GM12878 (cell line): Measurements from ENCODE around the gene RUNX3. TPM values are rescaled to one million over a fixed set of nuclear protein-coding genes. Genes with fewer than 3 reads are reported as not detected.

Experiments used
- BRCA1 ChIP-seq: IDR thresholded peaks from 2 replicates; pipeline ENCODE4 v1.6.1; 2011; ENCODE audit warnings: low read depth, low read length, improper control_type of control experiment
- CTCF ChIP-seq, 3 experiments: IDR thresholded peaks in 2 of 3; conservative IDR thresholded peaks in 1 of 3; 2 replicates each; pipeline ENCODE4 v1.5.1; 2011; ENCODE audit warnings: low read depth in 3 of 3, low read length in 3 of 3, mild to moderate bottlenecking in 3 of 3, control low read depth in 2 of 3, moderate library complexity in 2 of 3, inconsistent platforms in 1 of 3, mixed read lengths in 1 of 3; ENCODE audit not compliant: control insufficient read depth in 2 of 3, insufficient read depth in 1 of 3; ENCODE audit errors: extremely low read depth in 1 of 3
- E2F8 ChIP-seq: fragments of 450-650 bp; IDR thresholded peaks from 2 replicates; pipeline ENCODE4 v1.6.1; 2018; ENCODE audit warnings: mild to moderate bottlenecking, low read depth, moderate library complexity; ENCODE audit not compliant: partially characterized antibody
- EGR1 ChIP-seq, 2 experiments: IDR thresholded peaks; 1 replicate in 1 of 2; 2 replicates in 1 of 2; pipeline ENCODE4 v1.6.1; 2011 to 2012; ENCODE audit warnings: low read depth in 2 of 2, low read length in 2 of 2, borderline replicate concordance in 1 of 2, mild to moderate bottlenecking in 1 of 2, moderate library complexity in 1 of 2
- HDAC6 ChIP-seq: fragments of 200-600 bp; sonication (generic); IDR thresholded peaks from one replicate; pipeline ENCODE4 v1.8.0; 2017; ENCODE audit warnings: antibody characterized with exemption; ENCODE audit not compliant: unreplicated experiment
- IKZF1 ChIP-seq: fragments of 450-650 bp; conservative IDR thresholded peaks from 2 replicates; pipeline ENCODE4 v1.6.1; 2017; ENCODE audit warnings: antibody characterized with exemption, mild to moderate bottlenecking
- MEF2A ChIP-seq: IDR thresholded peaks from 2 replicates; pipeline ENCODE4 v1.6.1; 2011; ENCODE audit warnings: low read depth, mild to moderate bottlenecking, low read length, moderate library complexity; ENCODE audit not compliant: insufficient read depth
- MTA2 ChIP-seq: fragments of 450-650 bp; IDR thresholded peaks from 2 replicates; pipeline ENCODE4 v1.6.1; 2016; ENCODE audit warnings: low read depth, mild to moderate bottlenecking, moderate library complexity
- MTA3 ChIP-seq: IDR thresholded peaks from 2 replicates; pipeline ENCODE4 v1.6.1; 2012; ENCODE audit warnings: low read length, inconsistent platforms, borderline replicate concordance
- PAX5 ChIP-seq: IDR thresholded peaks from 2 replicates; pipeline ENCODE4 v1.6.1; 2011; ENCODE audit warnings: low read depth, low read length, borderline replicate concordance
- POLR2AphosphoS5 ChIP-seq: IDR thresholded peaks from 2 replicates; pipeline ENCODE4 v1.6.1; 2011; ENCODE audit warnings: mild to moderate bottlenecking, low read length, inconsistent platforms
- POU2F2 ChIP-seq: IDR thresholded peaks from 3 replicates; pipeline ENCODE4 v1.6.1; 2011; ENCODE audit warnings: low read depth, mild to moderate bottlenecking, low read length, borderline replicate concordance
- REST ChIP-seq: IDR thresholded peaks from 2 replicates; pipeline ENCODE4 v1.6.1; 2012; ENCODE audit warnings: mild to moderate bottlenecking, low read depth, low read length
- RFX5 ChIP-seq: IDR thresholded peaks from 2 replicates; pipeline ENCODE4 v1.6.1; 2011; ENCODE audit warnings: low read depth, low read length, improper control_type of control experiment
- SMC3 ChIP-seq: IDR thresholded peaks from 2 replicates; pipeline ENCODE4 v1.6.1; 2011; ENCODE audit warnings: low read length, improper control_type of control experiment, borderline replicate concordance
- ZNF687 ChIP-seq: fragments of 450-650 bp; IDR thresholded peaks from 2 replicates; pipeline ENCODE4 v1.6.1; 2017; ENCODE audit warnings: mild to moderate bottlenecking, moderate library complexity
- polyA plus RNA-seq, 11 experiments: library from polyadenylated mRNA; depleted of rRNA in 4 of 11; unstranded in 6 of 11; stranded (reverse) in 5 of 11; fragments of >200 nt; fragmentation: Nextera tagmentation in 4 of 11; fragmentation: Illumina TruSeq in 1 of 11; extraction: Ambion mirVana in 4 of 11; extraction: Trizol in 1 of 11; gene quantifications; 1 replicate in 1 of 11; 2 replicates in 10 of 11; pipeline versions ENCODE4 v1.2.1 to v1.2.3, GENCODE V29; 2011 to 2016; ENCODE audit warnings: inconsistent platforms in 2 of 11, missing spikeins in 2 of 11, low read depth in 1 of 11
- total RNA-seq, 4 experiments: library from RNA; depleted of rRNA in 3 of 4; stranded (reverse); fragments of >200 nt in 3 of 4; fragmentation: Illumina TruSeq in 1 of 4; extraction: Trizol in 1 of 4; gene quantifications; 2 replicates each; pipeline versions ENCODE4 v1.2.1 to v1.2.3, GENCODE V29; 2013 to 2021

The RUNX3 gene
- total and polyA plus RNA-seq, 10 of the 15 experiments (the other 5 are each of a cell fraction or from before 2014, with no cell fraction given) = 19.0 to 151 (median 31.4) TPM

- TF ChIP-seq REST (no peak), E2F8 (no peak), ZNF687 (no peak), EGR1 (IDR thresholded peaks at IDR 0.05; ENCODE audit: borderline replicate concordance in 1 of 2, low read depth in 2 of 2, low read length in 2 of 2) (no peak), IKZF1 (peak; percentile 29; the same call in 1 of the 2 replicates), POLR2AphosphoS5 (no peak), MTA2 (no peak), CTCF (IDR thresholded peaks at IDR 0.05 in 2 of 3, conservative IDR thresholded peaks at IDR 0.05 in 1 of 3; ENCODE audit: control insufficient read depth in 2 of 3, extremely low read depth in 1 of 3, insufficient read depth in 1 of 3, low read depth in 3 of 3, low read length in 3 of 3) (peak; percentile 58 to 85 (median 61); a peak in 5 of 6 replicates), RFX5 (no peak), MEF2A (no peak), HDAC6 (no peak), PAX5 (no peak), MTA3 (0 out of 2 replicates have a peak, but pooled peaks have one; percentile 6), POU2F2 (no peak), BRCA1 (no peak), SMC3 (peak; percentile 73; the same call in 1 of the 2 replicates)
Observed at GRCh38 chr1:24849672-24850295, 80.3 kb downstream of the RUNX3 start (continued).
